ENCODE data around the gene SCAI.

The SCAI gene

GRCh38 chr9:124906966-124907365 is 236.4 kb downstream of the SCAI start:
- WGBS = no CpG with 5 or more reads among the region's 1 CpG

DNA sequence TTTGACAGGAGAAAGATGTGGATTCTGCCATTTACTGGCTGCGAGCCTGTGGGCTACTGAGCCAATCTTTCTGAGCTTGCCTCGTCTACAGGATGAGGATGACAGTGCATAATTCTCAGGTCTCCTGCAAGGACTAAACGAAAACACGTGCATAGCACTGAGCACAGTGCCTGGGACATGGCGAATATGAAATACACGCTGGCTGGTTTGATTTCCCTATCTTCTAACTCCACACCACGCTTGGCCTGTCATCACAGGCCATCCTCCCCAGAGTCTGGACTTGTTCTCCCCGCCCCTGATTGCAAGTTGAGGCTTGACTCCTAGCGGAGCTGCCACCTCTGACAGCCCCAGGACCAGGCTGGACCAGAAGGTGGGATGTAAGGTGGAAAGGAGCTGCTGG is 243.5 kb downstream of the SCAI start:
- no peak overlapping the region for H2BK12ac ChIP-seq (ENCODE audit: low read length in 2 of 2)
- H3K4ac ChIP-seq (ENCODE audit: low read depth in 1 of 2, low read length in 2 of 2) = no peak overlapping the region
- H3K36me3 ChIP-seq (ENCODE audit: control insufficient read depth in 1 of 2, insufficient read depth in 2 of 2, low read depth in 1 of 2, low read length in 2 of 2) = peaks cover 24 to 52% of the 10 kb centered on the region in 2 experiments
- no peak overlapping the region for H2AFZ ChIP-seq (ENCODE audit: low read depth, low read length)
- no peak overlapping the region for H2AK5ac ChIP-seq (ENCODE audit: low read length, severe bottlenecking)
- no peak overlapping the region for H3K23ac ChIP-seq (ENCODE audit: low read length in 2 of 2)
- no peak overlapping the region for H3K18ac ChIP-seq (ENCODE audit: low read depth in 1 of 2, low read length in 2 of 2)
- no peak overlapping the region for H2BK15ac ChIP-seq (ENCODE audit: low read depth, poor library complexity, severe bottlenecking)
- no peaks in the 10 kb centered on the region for H3K27me3 ChIP-seq (ENCODE audit: control insufficient read depth in 1 of 2, insufficient read depth in 1 of 2, low read length in 2 of 2)
- no peak overlapping the region for H3K4me3 ChIP-seq (ENCODE audit: insufficient read depth in 1 of 2, low read depth in 1 of 2, low read length in 2 of 2)
- H3K4me1 ChIP-seq (ENCODE audit: control insufficient read depth, insufficient read depth, low read depth, low read length) = no peaks in the 10 kb centered on the region
- no peak overlapping the region for H4K8ac ChIP-seq (ENCODE audit: low read length)
- H2BK120ac ChIP-seq (ENCODE audit: low read depth, low read length) = no peak overlapping the region
- H2BK5ac ChIP-seq (ENCODE audit: low read depth, low read length, poor library complexity, severe bottlenecking) = no peak overlapping the region
- no peak overlapping the region for H3K27ac ChIP-seq (ENCODE audit: low read length, poor library complexity, severe bottlenecking)
- H3K9me3 ChIP-seq (ENCODE audit: control insufficient read depth, low read length) = no peaks in the 10 kb centered on the region
- DNase-seq = no peak
- no peak overlapping the region for H4K91ac ChIP-seq (ENCODE audit: low read length)
- 95% methylated on average over 9 of the region's 9 CpGs for WGBS
- no peak overlapping the region for H3K14ac ChIP-seq (ENCODE audit: low read length in 2 of 2)
- no peak overlapping the region for H3K9ac ChIP-seq (ENCODE audit: low read length)
- H3K79me1 ChIP-seq (replicated peaks; ENCODE audit: low read length, poor library complexity, severe bottlenecking) = peaks cover 5% of the 10 kb centered on the region
- H3K4me2 ChIP-seq (ENCODE audit: low read length, poor library complexity, severe bottlenecking) = no peak overlapping the region

More at GRCh38 chr9:124906966-124907365, 236.4 kb downstream of the SCAI start:
- H2BK120ac ChIP-seq (ENCODE audit: low read depth, low read length) = no peak overlapping the region
- H2AK5ac ChIP-seq (ENCODE audit: low read length, severe bottlenecking) = no peak overlapping the region
- no peaks in the 10 kb centered on the region for H3K9me3 ChIP-seq (ENCODE audit: control insufficient read depth, low read length)
- H3K9ac ChIP-seq (ENCODE audit: low read length) = no peak overlapping the region
- H3K4me1 ChIP-seq (ENCODE audit: control insufficient read depth, insufficient read depth, low read depth, low read length) = no peaks in the 10 kb centered on the region
- H3K79me1 ChIP-seq (replicated peaks; ENCODE audit: low read length, poor library complexity, severe bottlenecking) = no peaks in the 10 kb centered on the region
- no peak overlapping the region for H3K4me3 ChIP-seq (ENCODE audit: insufficient read depth in 1 of 2, low read depth in 1 of 2, low read length in 2 of 2)
- no peak overlapping the region for H3K27ac ChIP-seq (ENCODE audit: low read length, poor library complexity, severe bottlenecking)
- no peak overlapping the region for H3K23ac ChIP-seq (ENCODE audit: low read length in 2 of 2)
- no peak overlapping the region for H3K18ac ChIP-seq (ENCODE audit: low read depth in 1 of 2, low read length in 2 of 2)
- H4K8ac ChIP-seq (ENCODE audit: low read length) = no peak overlapping the region
- H4K91ac ChIP-seq (ENCODE audit: low read length) = no peak overlapping the region
- H2AFZ ChIP-seq (ENCODE audit: low read depth, low read length) = no peak overlapping the region
- DNase-seq = no peak
- no peak overlapping the region for H2BK5ac ChIP-seq (ENCODE audit: low read depth, low read length, poor library complexity, severe bottlenecking)
- no peak overlapping the region for H3K4me2 ChIP-seq (ENCODE audit: low read length, poor library complexity, severe bottlenecking)
- no peak overlapping the region for H3K4ac ChIP-seq (ENCODE audit: low read depth in 1 of 2, low read length in 2 of 2)
- peaks cover 14 to 51% of the 10 kb centered on the region in 2 experiments for H3K36me3 ChIP-seq (ENCODE audit: control insufficient read depth in 1 of 2, insufficient read depth in 2 of 2, low read depth in 1 of 2, low read length in 2 of 2)
- no peaks in the 10 kb centered on the region for H3K27me3 ChIP-seq (ENCODE audit: control insufficient read depth in 1 of 2, insufficient read depth in 1 of 2, low read length in 2 of 2)
- H2BK12ac ChIP-seq (ENCODE audit: low read length in 2 of 2) = no peak overlapping the region
- no peak overlapping the region for H3K14ac ChIP-seq (ENCODE audit: low read length in 2 of 2)
- no peak overlapping the region for H2BK15ac ChIP-seq (ENCODE audit: low read depth, poor library complexity, severe bottlenecking)

DNA sequence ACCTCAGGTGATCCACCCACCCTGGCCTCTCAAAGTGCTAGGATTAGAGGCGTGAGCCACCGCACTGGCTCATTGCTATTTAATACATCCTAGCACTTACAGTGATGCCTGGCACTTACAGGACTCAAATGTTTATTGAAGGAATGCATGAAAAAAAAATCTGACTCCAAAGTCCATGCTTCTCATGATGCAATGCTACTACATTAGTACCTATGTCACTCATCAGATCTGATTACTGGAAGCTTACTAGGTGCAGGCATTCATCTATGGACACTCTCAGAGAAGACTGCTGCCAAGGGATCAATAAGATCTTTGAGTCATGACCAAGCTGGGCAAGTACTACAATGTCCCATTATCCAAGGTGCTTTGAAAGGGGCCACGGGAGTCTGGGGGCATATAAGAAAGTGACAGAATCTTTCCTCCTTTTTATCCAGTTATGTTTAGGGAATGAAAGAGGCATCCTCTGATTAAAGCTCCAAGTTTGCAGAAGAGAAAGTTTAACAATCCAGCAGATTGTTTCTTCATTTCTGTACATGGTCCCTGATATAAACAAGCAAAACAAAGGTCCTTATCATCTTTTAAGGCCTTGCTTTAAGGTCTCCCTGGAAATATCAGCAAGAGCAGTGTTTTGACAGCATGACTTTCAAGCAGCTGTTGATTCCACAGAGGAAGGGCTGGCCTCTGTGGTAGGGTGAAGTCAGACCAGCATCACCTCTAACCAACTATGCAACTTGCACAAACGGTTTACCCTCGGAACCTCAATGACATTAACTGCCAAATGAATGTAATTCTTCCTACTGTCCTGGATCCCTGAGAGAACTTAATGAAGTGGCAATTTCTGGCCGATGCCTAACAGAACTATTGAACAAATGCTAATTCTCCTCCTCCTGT is 245.5 kb downstream of the SCAI start:
- H3K4me3 ChIP-seq (ENCODE audit: insufficient read depth in 1 of 2, low read depth in 1 of 2, low read length in 2 of 2) = no peak overlapping the region
- no peak overlapping the region for H2BK5ac ChIP-seq (ENCODE audit: low read depth, low read length, poor library complexity, severe bottlenecking)
- no peak overlapping the region for H2BK12ac ChIP-seq (ENCODE audit: low read length in 2 of 2)
- no peak overlapping the region for H3K4ac ChIP-seq (ENCODE audit: low read depth in 1 of 2, low read length in 2 of 2)
- H3K9me3 ChIP-seq (ENCODE audit: control insufficient read depth, low read length) = no peaks in the 10 kb centered on the region
- no peaks in the 10 kb centered on the region for H3K27me3 ChIP-seq (ENCODE audit: control insufficient read depth in 1 of 2, insufficient read depth in 1 of 2, low read length in 2 of 2)
- H3K27ac ChIP-seq (ENCODE audit: low read length, poor library complexity, severe bottlenecking) = no peak overlapping the region
- no peak overlapping the region for H3K23ac ChIP-seq (ENCODE audit: low read length in 2 of 2)
- 94% methylated on average over 5 of the region's 6 CpGs for WGBS
- H3K18ac ChIP-seq (ENCODE audit: low read depth in 1 of 2, low read length in 2 of 2) = no peak overlapping the region
- peaks cover 8% of the 10 kb centered on the region for H3K79me1 ChIP-seq (replicated peaks; ENCODE audit: low read length, poor library complexity, severe bottlenecking)
- H2AK5ac ChIP-seq (ENCODE audit: low read length, severe bottlenecking) = no peak overlapping the region
- H2BK120ac ChIP-seq (ENCODE audit: low read depth, low read length) = no peak overlapping the region
- no peak overlapping the region for H3K4me2 ChIP-seq (ENCODE audit: low read length, poor library complexity, severe bottlenecking)
- H3K14ac ChIP-seq (ENCODE audit: low read length in 2 of 2) = no peak overlapping the region
- H4K8ac ChIP-seq (ENCODE audit: low read length) = no peak overlapping the region
- no peak overlapping the region for H4K91ac ChIP-seq (ENCODE audit: low read length)
- no peak overlapping the region for H2BK15ac ChIP-seq (ENCODE audit: low read depth, poor library complexity, severe bottlenecking)
- no peak overlapping the region for H2AFZ ChIP-seq (ENCODE audit: low read depth, low read length)
- DNase-seq = no peak
- H3K9ac ChIP-seq (ENCODE audit: low read length) = no peak overlapping the region
- no peaks in the 10 kb centered on the region for H3K4me1 ChIP-seq (ENCODE audit: control insufficient read depth, insufficient read depth, low read depth, low read length)
- H3K36me3 ChIP-seq (ENCODE audit: control insufficient read depth in 1 of 2, insufficient read depth in 2 of 2, low read depth in 1 of 2, low read length in 2 of 2) = peaks cover 34 to 65% of the 10 kb centered on the region in 2 experiments

DNA sequence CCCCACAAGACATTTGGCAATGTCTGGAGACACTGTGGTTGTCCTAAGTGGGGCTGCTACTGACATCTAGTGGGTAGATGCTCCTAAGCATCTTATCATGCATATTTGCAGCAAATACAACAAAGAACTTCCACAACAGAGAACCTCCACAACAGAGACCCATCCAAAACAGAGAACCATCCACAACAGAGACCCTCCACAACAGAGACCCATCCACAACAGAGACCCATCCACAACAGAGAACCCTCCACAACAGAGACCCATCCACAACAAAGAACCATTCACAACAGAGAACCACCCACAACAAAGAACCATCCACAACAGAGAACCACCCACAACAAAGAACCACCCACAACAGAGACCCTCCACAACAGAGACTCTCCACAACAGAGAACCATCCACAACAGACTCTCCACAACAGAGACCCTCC is 248.6 kb downstream of the SCAI start:
- H3K27me3 ChIP-seq (ENCODE audit: control insufficient read depth in 1 of 2, insufficient read depth in 1 of 2, low read length in 2 of 2) = no peaks in the 10 kb centered on the region
- H2BK12ac ChIP-seq (ENCODE audit: low read length in 2 of 2) = no peak overlapping the region
- H3K79me1 ChIP-seq (replicated peaks; ENCODE audit: low read length, poor library complexity, severe bottlenecking) = peaks cover 8% of the 10 kb centered on the region
- no peak overlapping the region for H2BK120ac ChIP-seq (ENCODE audit: low read depth, low read length)
- H3K18ac ChIP-seq (ENCODE audit: low read depth in 1 of 2, low read length in 2 of 2) = no peak overlapping the region
- H2AFZ ChIP-seq (ENCODE audit: low read depth, low read length) = no peak overlapping the region
- H2BK5ac ChIP-seq (ENCODE audit: low read depth, low read length, poor library complexity, severe bottlenecking) = no peak overlapping the region
- no peak overlapping the region for H3K23ac ChIP-seq (ENCODE audit: low read length in 2 of 2)
- no peak overlapping the region for H3K27ac ChIP-seq (ENCODE audit: low read length, poor library complexity, severe bottlenecking)
- no peak overlapping the region for H4K91ac ChIP-seq (ENCODE audit: low read length)
- no peaks in the 10 kb centered on the region for H3K9me3 ChIP-seq (ENCODE audit: control insufficient read depth, low read length)
- H4K8ac ChIP-seq (ENCODE audit: low read length) = peak overlapping the region; percentile 46
- peak overlapping the region; percentile 40 for H3K9ac ChIP-seq (ENCODE audit: low read length)
- no peak overlapping the region for H3K4me2 ChIP-seq (ENCODE audit: low read length, poor library complexity, severe bottlenecking)
- no peak overlapping the region for H3K4me3 ChIP-seq (ENCODE audit: insufficient read depth in 1 of 2, low read depth in 1 of 2, low read length in 2 of 2)
- no peak overlapping the region for H3K4ac ChIP-seq (ENCODE audit: low read depth in 1 of 2, low read length in 2 of 2)
- H3K36me3 ChIP-seq (ENCODE audit: control insufficient read depth in 1 of 2, insufficient read depth in 2 of 2, low read depth in 1 of 2, low read length in 2 of 2) = peaks cover 43 to 73% of the 10 kb centered on the region in 2 experiments
- peak; percentile 65 for DNase-seq
- H3K14ac ChIP-seq (ENCODE audit: low read length in 2 of 2) = no peak overlapping the region
- H2AK5ac ChIP-seq (ENCODE audit: low read length, severe bottlenecking) = peak overlapping the region; percentile 67
- no peak overlapping the region for H2BK15ac ChIP-seq (ENCODE audit: low read depth, poor library complexity, severe bottlenecking)
- no peaks in the 10 kb centered on the region for H3K4me1 ChIP-seq (ENCODE audit: control insufficient read depth, insufficient read depth, low read depth, low read length)
